ENCODE measurements around the gene ABLIM3. TPM values are rescaled to one million over a fixed set of nuclear protein-coding genes. Genes with fewer than 3 reads are reported as not detected.

The ABLIM3 gene
- polyA plus RNA-seq, 1 donor = 1.1 TPM

DNA sequence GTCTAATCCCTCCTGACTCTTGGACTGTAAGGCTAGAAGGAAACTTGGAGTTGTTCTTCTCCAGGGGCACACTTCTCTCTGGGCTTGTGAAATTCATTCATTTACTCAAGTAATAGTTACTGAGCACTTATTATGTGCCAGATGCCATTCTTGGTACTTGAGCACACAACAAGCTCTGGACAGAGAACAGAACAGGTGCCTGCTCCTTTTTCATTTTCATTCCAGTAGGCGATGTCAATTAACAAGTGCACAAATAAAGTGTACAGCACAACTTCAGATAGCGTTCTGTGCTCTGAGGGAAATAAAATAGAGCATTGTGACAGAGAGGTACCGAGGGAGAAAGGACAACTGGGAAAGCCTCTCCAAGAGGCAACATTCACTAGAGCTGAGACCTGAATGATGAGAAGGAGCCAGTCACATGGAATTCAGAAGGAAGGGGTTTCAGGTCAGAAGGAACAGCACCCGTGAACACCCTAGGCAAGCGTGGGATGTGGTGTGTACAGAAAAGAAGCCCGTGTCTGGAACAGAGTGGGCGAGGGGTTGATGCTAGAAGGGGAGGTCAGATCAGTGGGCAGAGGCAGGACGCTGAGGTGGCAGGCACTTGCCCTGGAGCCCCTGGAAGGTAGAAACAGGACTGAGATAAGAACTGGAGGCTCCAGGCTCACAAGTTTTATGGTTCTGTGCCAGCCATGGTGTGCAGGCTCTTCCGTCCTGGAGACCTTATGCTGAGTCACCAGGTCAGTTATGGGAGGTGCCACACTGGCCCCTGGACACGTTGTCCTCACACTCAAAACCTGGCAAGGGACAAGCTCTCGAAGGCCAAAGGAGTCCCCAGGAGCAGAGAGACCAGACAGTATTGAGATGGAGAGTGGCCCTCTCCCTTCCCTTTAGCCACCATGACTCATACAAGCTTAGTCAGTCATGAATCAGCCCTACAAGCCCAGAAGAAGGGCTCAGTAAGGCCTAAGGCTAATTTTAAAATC is 7.2 kb upstream of the ABLIM3 start:
- DNase-seq = no peak

DNA sequence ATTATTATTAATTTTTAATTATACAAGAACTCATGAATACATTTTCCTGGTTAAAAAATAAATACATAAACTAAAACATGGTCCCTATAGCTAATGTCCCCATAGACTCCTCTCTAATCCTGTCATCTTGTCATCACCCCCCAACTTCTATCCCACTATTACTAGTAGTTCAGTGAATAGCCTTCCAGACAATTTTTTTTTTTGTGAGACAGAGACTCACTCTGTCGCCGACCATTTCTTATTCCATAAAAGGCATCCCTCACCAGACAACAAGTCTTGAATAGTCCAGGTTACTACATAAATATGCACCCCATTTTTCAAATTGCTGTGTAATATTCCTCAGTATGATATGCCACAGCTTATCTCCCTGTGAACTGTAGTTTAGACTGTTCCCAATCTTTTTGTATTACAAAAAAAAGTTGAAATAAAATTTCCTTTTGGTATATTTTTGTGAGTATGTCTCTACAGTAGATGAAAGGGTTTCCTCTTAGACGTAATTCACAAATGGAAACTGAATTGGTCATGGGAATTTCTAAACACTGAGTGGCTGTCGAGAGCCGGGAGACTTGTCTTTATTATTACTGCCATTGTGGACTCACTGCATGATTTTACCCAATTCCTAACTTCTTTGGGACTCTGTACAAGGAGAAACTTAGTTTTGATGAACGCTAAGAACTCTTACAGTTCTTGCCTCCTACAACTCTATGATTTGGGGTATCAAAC is 6.4 kb upstream of the ABLIM3 start:
- no peak for DNase-seq

DNA sequence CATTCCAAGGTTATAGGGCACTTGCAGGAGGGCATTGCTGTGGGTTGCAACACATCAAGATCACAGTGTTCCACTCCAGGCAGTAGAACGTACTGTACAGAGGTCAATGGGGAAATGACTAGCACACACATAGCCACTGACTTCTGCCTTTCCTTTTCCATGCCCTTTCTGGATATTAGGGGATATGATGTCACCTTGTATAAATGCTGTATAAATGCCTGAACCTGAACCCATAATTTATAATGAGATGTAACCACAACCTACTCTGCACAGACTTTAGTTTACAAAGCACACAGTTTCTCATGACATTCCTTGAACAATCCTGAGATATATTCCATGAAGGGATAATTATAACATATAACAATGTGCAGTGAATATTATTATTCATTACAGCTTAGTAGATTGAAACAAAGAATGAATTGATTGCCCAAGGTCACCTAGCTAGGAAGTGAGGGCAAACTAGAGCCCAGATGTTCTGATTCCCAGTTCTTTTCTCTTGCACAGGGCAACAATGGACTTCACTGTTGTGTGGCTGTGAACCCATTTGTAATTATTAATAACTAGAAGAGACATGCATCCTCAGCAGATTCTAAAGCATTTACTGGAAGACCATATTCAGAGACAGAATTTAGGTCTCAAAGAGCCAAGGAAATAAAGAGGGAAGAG is 5.6 kb upstream of the ABLIM3 start:
- DNase-seq = no peak

DNA sequence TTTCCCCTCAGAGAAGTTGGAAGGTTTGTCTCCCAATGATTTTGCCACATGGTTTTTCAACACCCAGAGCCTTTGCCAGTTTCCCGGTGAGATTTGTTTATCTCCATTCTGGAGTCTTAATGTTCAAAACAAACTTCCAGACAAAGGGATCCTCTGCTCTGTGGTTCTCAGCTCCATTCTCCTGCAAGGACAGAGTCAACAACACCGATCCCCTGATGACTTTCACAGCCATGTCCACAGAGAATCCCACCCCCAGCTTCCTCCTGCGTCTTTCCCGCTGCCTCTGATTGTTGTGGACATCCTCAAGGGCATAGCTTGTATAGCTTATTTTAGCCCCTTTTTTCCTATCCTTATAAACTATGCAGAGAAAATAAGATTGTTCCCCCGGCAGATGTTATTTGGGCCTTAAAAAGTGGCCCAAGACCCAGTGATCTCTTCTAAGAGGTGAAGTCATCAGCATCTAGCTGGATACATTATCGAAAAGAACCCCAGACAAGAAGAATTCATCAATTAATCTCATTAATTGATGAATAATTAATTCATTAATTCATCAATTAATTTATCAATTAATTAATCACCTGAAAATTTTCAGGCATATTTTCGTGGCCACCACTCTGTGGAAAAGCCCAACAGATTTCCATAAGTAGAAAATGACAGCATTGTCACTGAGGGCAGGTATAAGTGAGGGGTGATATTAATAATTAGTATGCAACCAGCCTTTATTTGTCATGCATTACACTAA is 2.9 kb upstream of the ABLIM3 start:
- no peak for DNase-seq

DNA sequence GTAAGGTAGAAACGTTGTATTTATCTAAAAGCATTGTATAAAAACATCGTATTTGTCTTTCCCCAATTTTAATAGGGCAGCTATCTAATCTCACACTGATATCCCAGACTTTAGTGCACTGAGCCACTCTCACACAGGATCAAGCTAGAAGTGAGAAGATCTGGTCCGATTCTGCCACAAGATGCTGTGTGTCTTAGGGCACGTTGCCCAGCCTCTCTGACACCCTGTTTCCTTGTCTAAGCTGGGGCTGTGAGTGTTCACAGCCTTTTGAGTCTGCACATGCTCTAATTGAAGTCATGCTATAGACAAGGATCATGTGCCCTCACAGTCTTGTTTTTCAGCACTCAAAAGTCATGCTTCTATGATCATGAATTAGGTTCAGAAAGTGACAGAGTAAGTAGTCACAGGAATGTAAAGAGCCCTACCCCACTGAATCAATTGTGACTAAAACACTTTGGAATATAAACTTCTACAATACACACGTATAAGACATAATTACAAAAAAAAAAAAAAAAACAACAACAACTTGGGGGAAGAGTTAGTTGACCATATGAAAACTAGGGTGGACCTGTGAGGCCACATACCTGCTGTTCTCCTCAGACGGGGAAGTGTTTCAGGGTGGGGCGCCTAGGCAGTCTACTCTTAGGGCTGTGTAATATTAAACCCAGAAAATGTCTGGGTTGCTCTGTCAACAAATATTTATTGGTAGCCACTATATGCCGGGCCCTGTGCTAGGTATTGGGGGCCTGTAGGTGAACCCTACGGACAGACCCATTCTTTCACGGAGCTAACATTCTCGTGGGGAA is 893 bp upstream of the ABLIM3 start:
- no peak for DNase-seq

DNA sequence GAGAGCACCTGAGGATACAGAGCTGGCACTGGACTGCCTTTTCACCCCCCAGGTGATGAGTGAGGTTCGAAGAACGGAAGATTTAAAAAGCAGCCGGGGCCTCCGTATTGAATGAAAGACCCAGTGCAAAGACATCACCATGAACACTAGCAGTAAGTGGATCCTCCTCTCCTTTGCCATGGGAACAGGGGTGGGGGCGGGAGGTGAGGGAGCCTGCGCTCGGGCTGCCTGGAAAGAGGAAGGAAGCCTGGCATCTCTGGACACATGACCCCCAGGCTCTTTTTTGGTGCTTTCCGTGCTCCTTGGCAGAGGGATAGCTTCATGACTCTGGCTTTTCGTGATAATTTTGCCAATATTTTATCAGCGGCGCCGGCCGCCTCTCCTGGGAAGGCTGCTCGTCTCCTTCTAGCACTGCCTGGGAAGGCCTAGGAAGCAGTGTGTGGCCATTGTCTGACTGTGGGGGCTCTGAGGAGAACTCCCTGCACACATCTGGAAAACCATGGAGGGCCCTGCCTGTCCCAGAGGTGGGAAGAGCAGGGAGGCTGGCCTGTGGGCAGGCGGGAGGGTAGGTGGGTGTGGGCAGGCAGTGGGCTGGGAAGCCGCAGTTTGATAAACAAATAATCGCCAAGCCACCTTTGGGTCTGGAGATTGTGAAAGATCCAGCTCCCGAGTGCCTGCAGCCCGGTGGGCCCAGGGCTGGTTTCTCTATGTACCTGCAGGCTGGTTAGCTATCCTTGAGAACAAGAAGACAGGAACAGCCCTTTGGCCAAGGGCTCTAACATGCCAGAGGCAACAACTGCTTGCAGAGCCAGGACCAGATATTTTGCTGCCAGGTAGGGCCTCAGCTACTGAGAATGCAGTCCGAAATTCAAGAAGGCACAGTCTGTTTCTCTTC is 911 bp downstream of the ABLIM3 start:
- DNase-seq = peak; percentile 22

DNA sequence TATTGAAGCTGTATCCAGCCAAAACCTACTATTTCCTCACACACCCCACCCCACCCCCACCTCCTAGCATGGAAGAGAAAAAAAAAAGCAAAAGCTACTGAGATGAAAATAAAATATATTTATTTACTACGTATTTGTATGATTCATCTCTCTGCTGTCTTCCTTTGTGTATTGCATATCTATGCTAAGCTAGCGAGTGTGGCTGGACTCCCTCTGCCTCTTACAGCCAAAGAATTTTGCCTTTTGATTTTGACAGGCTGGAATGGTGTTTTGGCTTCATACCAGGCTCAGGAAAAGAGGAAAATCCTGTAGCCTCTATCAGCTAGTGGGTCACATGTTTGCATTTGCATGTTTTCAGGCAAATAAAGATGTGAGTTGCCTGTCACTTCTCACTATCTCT is 2.2 kb downstream of the ABLIM3 start:
- no peak for DNase-seq

DNA sequence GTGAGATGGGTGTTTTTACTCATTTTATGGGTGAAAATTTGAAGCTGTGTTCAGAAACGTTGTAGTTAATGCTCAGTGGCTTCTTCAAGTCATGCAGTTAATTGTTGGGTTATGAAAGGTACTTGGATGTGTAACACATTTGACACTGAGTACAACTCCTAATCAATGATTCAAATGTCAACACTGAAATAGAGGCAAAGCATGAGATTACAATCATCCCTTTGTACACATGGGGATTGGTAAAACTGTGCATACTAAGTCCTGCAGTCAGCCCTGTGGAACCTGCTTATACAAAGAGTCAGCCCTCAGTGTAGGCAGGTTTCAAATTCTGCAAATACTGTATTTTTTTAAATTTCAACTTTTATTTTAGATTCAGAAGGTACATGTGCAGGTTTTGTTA is 3.3 kb downstream of the ABLIM3 start:
- DNase-seq = no peak

DNA sequence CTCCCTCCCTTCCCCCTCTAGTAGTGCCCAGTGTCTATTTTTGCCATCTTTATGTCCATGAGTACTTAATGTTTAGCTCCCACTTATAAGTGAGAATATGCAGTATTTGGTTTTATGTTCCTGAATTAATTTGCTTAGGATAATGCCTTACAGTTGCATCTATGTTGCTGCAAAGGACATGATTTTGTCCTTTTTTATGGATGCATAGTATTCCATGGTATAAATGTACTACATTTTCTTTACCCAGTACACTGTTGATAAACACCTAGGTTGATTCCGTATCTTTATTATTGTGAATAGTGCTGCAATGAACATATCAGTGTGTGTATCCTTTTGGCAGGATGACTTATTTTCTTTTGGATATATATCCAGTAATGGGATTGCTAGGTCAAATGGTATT is 3.8 kb downstream of the ABLIM3 start:
- DNase-seq = no peak

DNA sequence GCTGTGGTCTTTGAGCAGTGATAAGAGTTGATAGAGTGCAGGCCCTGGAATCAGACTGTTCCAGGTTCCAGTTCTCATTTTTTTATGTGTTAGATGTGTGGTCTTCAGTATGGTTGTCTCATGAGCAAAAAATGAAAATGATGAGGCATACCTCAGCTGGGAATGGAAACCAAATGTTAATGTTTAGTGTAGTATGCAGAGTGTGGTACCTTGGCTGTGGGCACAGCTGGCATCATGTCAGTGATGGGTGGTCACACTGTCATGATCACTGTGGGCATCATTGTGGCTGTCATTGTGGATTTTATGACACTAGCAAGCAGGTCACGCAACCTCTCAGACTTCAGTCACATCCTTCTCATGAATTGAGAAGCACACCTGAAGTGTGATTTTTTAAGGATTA is 6.4 kb downstream of the ABLIM3 start:
- no peak for DNase-seq

DNA sequence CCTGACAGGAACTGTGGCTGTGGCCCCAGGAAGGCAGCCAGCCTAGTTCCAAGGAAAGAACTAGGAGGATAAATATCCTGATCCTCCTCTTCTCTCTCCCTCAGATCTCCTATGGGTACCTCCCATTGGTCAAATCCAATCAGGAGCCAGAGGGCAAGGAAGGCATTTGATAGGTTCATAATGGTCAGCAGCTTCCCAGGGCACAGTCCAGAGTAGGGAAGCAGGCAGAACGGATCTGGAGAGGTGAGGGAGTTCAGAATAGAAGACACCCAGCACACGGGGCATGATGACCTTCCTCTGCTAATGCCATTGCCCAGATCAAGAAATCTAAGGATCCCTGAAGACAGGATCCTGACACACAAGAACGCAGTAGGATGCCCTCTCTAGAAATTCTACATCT is 8.6 kb downstream of the ABLIM3 start:
- DNase-seq = no peak

DNA sequence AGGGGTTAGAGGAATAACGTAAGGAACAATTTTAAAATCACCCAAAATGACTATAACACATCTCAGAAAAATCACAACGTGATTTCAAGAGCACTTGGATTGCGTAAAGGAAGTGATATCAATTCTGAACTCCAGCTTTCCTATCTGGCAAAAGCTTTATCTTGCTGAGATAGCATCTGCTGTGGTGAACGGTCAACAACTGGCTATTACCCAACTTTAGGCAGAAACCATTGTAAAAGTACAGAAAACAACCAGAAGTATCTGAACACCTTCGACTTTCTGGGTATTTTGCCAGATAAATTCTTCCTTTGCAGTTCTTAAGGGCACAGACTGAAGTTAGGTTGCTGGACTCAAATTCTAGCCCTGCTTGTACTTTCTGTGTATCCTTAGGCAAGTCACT is 9.2 kb downstream of the ABLIM3 start:
- DNase-seq = no peak

DNA sequence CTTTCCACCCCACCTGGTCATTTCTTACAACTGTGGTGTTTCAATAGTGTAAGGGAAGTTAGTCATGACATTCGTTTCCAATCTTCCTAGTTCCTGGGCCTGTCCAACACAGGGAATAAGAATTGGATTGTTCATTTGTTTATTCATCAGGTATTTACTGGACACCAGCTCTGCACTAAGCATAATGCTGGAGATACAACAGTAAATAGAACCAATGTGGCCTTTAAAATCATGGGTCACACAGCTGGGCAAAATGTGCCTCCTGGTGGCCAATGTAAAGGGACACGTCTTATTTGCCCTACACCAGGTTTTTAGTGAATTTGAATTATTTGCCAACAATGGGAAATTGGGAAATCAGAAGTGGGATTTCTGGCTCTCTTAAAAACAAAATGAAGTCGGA is 10.4 kb downstream of the ABLIM3 start:
- DNase-seq = no peak

DNA sequence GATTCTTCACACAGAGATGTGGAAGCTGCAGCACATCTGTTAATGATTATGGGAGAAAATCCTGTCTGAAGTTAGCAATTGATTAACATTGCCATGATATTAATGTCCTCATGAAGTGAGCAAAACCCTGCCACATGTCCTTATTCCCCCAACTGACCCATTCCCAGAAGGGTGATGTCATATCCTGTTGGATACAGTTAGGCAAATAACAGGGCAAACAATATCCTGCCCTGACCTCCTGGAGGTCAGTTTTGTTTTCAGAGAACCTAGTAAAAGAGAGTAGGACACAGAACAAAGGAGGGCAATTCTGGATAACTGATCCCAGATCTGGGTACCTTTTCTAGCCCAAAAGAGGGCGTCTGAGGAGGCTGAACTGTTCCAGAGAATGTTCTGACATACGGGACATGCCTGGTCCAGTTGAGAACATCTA is 11.0 kb downstream of the ABLIM3 start:
- DNase-seq = no peak

DNA sequence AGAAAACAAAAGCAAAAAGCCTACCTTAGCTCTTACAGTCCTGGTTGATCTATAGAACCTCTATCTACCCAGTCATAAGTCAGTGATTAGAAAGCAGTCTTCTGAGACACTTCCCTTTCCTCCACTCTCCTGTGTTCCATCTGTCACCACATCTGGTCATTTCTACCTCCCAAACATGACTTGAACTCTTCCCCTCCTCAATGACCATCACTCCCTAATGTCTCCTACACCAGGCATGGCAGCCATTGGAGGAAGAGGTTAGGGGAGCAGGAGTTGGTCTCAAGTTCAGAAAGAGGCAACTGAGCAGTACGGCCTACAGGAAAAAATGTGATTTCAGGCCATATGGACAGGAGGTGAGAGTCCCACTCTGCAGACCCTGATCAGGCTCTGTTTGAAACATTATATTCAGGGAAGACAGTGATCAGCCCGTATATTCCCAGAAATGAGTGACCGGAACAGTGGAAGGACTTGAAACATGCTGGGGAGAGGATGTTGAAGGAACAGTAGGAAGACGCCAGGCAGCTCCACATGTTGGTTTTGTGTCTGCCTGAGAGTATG is 12.0 kb downstream of the ABLIM3 start:
- no peak for DNase-seq

DNA sequence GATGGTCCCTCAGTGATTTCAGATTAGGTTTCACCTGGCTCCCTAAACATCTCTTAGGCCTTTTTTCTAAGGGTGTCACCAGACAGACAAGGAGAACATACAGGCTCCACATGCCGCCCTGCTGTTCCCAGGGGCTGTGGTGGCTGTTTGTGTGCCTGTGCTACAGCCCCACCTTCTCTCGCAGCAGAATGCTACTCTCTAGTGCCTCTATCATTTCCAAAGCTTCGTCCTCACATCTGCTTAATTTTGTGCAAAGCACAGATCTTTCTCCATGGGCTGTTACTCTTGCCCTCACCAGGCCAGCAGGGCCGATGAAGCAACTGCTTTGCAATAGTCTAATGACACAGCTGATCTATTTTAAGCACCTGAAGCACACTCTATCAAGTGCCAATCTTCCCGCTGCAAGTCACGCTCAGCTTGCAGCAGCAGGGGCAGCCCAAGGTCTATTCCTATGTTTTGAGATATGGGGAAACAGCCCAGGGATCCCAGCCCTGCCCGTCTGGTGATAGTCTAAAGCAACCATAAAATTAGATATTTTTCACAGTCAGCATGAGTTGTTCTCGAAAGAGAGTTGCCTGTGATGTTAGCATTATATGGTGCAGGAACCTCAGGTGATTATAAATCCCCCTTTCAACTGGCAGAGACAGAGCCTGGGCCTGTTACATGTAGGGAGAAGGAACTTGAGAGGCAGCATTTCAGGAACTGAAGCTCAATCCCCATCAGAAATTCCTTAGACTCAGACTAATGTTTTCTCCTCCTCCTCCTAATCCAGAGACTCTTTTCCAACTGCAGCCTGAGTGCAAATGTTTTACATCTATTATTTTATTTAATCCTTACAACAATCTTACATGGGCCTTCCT is 12.7 kb downstream of the ABLIM3 start:
- no peak for DNase-seq

DNA sequence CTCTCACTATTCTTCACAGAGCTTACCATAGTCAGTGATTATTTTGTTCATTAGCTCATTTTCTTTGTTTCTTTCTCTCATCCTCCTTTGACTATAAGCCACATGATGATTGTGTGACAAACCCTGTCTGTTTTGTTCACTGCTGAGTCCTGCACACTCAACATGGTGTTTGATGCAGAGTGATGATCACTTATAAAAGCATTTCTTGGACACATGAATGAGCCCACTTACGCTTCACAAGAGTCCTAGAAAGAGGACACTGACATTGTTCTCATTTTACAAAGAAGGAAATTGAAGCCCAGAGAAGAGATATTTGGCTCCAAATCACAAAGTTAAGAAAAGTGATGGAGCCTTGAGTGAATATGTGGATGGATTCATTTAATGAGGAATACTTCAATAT is 13.4 kb downstream of the ABLIM3 start:
- no peak for DNase-seq

DNA sequence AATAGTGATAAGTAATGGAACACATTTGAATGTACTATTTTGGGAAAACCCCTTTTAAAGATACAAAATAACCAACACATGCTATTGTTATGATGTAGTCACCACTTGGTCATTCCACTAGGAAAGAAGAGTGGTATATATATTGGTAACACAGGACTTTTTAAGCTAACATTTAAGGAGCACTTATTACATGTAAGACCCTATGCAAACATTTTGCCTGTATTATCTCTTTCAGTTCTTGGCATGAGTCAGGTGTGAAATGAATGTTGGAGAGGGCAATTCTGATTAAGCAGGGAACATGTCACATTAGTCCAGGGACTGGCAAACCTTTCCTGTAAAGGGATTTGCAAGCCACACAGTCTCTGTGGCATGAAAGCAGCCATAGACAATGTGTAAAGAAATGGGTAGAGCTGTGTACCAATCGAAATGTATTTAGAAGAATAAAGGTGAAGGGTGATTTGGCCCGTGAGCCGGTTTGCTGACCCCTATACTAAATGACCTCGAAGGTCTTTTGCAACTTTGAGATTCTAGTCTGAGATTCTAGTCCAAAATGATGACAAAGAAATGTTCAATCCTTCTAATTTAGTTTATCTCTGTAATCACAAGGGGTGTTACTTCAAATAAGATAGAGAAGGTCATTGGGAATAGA is 15.3 kb downstream of the ABLIM3 start:
- no peak for DNase-seq
